HUES6 (cell line): ENCODE measurements around the gene ZXDC.

Experiments used
- H3K27ac ChIP-seq: 2 replicates; pipeline ENCODE4 v1.7.0; 2013; ENCODE audit warnings: low read depth, mild to moderate bottlenecking, low read length, inconsistent platforms
- H3K27me3 ChIP-seq: 2 replicates; pipeline ENCODE4 v1.6.1; 2013; ENCODE audit warnings: low read length; ENCODE audit not compliant: control insufficient read depth, insufficient read depth
- H3K36me3 ChIP-seq: 2 replicates; pipeline ENCODE4 v1.6.1; 2013; ENCODE audit warnings: low read length; ENCODE audit not compliant: control insufficient read depth, insufficient read depth
- H3K4me1 ChIP-seq: 2 replicates; pipeline ENCODE4 v1.6.1; 2013; ENCODE audit warnings: low read length; ENCODE audit not compliant: control insufficient read depth, insufficient read depth
- H3K4me3 ChIP-seq: 2 replicates; pipeline ENCODE4 v1.5.1; 2013; ENCODE audit warnings: low read depth, low read length
- H3K9ac ChIP-seq: one replicate; pipeline ENCODE4 v1.6.1; 2013; ENCODE audit warnings: mild to moderate bottlenecking, low read length
- H3K9me3 ChIP-seq: 2 replicates; pipeline ENCODE4 v1.6.1; 2013; ENCODE audit warnings: low read depth, low read length; ENCODE audit not compliant: control insufficient read depth, insufficient read depth

The ZXDC gene

DNA sequence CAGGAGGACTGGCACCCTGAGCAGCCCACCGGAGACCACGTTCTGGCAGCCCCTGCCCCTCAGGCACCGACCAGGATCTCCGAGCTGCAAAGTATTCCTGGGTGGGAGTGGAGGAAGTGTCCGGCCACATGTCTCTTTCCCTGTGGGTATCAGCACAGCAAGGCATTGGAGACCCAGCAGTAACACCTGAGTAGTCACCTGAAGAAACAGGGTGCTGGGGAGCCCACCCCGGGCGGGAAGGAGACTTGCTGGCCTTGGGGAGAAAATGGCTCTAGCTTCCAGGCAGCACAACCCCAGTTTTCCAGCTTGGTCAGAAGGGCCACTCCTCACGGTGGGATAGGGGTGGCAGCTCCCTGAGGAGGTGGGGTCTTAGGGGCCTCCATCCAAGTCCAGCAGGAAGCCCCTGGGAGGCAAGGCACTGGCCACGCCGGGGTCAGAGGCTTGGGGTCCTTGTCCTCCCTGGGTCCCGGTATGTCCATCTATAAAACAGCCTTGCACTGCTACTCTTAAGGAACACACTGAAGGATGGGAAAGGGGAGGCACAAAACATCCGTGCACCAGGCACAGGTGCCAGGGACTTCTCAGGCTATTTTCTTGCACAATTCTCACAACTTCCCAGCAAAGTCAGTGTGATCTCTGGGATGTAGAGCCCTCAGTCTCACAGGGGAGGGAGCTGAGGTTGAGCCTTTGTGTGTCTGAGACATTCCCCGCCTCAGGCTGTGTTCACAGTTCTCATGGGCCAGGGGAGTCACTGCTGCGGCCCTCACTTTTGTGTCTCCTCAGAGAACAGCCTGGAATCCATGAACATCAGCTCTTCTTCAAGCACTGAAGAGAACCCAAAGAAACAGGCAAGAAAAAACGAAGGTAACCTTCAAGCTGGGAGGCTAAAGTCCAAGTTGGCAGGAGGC, 69.0 kb downstream of the ZXDC start:
- Histone ChIP-seq H3K4me3 (no peak overlapping the region), H3K4me1 (peaks cover 7% of the 10 kb centered on the region), H3K36me3 (no peaks in the 10 kb centered on the region), H3K27me3 (no peaks in the 10 kb centered on the region), H3K9ac (no peak overlapping the region), H3K9me3 (no peaks in the 10 kb centered on the region), H3K27ac (no peak overlapping the region)

DNA sequence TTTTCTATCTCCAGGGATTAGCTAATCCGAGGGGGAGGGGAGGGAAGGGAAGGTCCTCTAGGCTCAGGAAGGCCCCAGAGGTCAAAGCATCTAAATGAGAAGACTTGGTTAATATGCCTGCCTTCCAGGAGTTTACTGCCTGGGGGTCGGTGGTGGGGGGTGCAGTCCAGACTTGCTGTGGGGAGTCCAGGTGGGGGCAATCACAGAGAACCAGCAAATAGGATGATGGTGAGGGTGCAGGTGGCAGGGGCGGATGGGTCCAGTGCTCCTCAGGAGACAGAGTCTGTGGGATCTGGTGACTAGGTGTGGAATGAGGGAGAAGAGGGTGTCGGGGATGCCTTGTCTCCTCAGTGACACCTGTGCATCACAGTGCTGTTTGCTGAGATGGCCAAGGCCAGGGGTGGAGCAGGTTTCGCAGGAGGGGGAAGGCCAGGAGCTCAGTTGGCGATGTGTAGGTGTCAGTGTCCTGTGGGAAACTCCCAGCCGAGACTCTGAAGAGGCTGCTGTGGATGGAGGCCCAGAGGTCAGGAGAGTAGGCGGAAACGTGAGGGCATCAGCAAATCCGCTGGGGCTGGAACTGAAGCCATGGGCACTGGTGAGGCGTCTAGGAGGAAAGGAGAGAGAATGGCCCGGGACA, 72.9 kb downstream of the ZXDC start:
- Histone ChIP-seq H3K4me3 (no peak overlapping the region), H3K9me3 (no peaks in the 10 kb centered on the region), H3K9ac (no peak overlapping the region), H3K27me3 (no peaks in the 10 kb centered on the region), H3K36me3 (no peaks in the 10 kb centered on the region), H3K4me1 (peaks cover 7% of the 10 kb centered on the region), H3K27ac (no peak overlapping the region)

DNA sequence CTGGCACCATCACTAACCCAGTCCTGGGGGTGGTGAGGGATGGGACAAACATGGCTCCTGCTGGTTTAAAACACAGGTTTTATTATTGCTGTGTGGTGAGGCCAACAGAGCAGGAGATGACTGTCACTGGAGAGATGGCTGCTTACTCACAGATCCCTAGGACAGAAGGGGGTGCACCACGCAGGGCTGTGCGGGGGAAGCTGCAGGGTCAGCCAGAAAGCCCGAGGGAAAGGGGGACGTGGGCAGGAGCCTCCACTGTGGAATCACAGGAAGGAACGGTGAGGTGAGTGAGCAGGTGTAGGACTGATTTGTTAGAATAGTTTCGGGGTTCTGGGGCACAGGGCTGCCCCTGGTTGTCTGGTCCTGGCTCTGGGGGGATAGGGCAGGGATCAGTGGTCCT, 73.5 kb downstream of the ZXDC start:
- Histone ChIP-seq H3K4me1 (peaks cover 7% of the 10 kb centered on the region), H3K27ac (no peak overlapping the region), H3K9me3 (no peaks in the 10 kb centered on the region), H3K9ac (no peak overlapping the region), H3K4me3 (no peak overlapping the region), H3K36me3 (no peaks in the 10 kb centered on the region), H3K27me3 (no peaks in the 10 kb centered on the region)

DNA sequence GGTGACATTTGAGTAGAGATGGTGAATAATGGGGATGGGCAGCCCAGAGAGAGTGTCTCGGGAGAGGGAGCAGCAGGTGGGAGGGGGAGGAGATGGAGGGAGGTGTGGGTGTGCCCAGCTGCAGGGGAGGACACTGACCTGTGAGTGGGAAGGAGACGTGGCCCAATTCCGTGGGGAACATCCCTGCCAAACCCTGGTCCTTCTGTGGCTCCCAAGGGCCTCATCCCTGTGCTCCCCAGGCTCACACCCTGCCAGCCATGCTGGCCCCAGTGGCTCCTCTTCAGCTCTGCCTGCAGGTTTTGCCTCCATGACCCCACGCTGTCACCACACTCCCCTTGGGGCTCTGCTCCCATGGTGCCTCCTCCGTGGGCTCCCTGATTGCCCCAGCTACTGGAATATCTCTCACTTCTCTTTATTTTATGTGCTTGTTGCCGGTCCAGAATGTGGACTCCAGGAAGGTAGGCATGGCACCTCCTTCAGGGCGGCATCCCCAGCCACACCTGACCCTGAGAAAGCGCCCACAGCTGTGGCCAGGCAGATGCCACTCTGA, 74.0 kb downstream of the ZXDC start:
- Histone ChIP-seq H3K27me3 (no peaks in the 10 kb centered on the region), H3K27ac (no peak overlapping the region), H3K4me1 (peaks cover 7% of the 10 kb centered on the region), H3K36me3 (no peaks in the 10 kb centered on the region), H3K4me3 (no peak overlapping the region), H3K9ac (no peak overlapping the region), H3K9me3 (no peaks in the 10 kb centered on the region)

DNA sequence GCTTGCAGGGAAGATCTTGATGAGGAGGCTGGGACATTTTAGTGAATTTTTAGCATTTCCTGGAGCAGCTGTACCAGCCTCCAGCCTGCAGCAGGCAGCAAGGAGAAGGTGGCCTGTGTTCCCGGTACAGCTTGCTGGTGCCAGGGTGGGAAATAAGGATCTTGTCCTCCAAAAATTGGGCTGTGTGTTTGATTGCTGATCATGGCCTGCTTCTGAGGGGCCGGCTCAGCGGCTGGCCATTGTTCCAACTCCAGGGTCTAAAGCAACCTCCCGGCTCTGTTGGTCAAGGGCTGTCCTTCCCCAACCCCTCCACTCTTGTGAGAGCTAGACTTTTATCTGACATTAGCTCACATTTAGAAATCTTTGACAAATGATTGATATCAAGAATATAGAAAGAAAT, 75.9 kb downstream of the ZXDC start:
- no peak overlapping the region for H3K4me3 ChIP-seq
- H3K9me3 ChIP-seq, result no peaks in the 10 kb centered on the region
- no peak overlapping the region for H3K27ac ChIP-seq
- peaks cover 14% of the 10 kb centered on the region for H3K27me3 ChIP-seq
- H3K9ac ChIP-seq, result no peak overlapping the region
- H3K4me1 ChIP-seq, result peaks cover 7% of the 10 kb centered on the region
- no peaks in the 10 kb centered on the region for H3K36me3 ChIP-seq

DNA sequence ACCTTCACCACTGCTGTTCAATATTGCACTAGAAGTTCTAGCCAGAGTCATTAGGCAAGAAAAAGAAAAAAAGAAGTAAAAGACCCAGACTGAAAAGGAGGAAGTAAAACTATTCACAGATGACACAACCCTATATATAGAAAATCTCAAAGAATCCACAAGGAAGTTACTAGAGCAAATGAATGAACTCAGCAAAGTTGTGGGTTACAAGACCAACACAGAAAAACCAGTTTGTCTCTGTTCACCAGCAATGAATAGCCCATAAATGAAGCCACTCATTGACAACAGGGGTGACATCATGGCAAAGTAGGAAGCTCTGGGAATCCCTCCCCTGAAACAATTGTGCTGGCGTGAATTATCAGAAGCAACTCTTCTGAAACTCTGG, 76.3 kb downstream of the ZXDC start:
- Histone ChIP-seq H3K27me3 (peaks cover 18% of the 10 kb centered on the region), H3K27ac (no peak overlapping the region), H3K9ac (no peak overlapping the region)

DNA sequence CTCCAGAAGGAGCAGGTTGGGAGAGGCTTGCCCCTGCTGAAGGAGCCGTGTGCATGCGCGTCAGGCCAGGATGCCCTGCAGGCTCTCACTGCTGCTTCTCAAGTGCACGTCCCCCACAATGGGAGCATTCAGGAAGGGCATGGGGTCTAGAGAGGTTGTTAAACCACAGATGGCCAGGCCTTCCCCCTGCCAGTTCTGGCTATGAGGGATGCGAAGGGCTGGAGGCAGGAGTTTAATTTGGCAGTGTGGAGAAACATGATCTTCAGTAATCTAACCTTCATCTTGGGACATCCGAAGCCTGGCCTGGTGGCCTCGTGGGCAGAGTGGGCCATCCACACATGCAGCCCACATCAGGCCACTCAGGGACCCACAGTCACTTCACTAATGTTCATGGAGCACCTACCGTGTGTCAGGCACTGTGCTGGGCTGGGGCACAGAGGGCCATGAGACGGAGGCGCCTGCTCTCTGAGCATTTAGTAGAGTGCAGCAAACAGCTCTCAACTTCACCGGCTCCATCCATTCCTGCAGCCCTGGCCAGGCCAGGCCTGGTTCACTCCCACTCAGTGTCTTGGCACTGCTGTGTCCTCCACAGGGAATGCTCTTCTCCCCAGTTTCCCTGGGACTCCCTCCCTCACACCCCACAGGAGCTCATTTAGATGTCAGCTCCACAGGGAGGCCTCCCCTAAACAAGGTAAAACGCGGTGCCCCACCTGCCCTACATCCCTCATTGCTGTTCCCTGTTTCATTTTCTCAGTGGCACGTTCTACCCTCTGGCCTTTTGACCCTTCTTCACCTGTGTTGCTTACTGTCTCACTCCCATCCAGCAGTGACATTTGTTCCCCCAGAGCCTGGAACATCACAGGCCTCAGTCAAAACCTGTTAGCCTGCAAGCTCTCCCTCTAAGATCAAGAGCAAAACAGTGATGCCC, 77.0 kb downstream of the ZXDC start:
- H3K36me3 ChIP-seq, result no peaks in the 10 kb centered on the region
- H3K27ac ChIP-seq, result no peak overlapping the region
- no peak overlapping the region for H3K4me3 ChIP-seq
- no peak overlapping the region for H3K9ac ChIP-seq
- peaks cover 11% of the 10 kb centered on the region for H3K4me1 ChIP-seq
- no peaks in the 10 kb centered on the region for H3K9me3 ChIP-seq
- H3K27me3 ChIP-seq, result peaks cover 24% of the 10 kb centered on the region

More for the DNA sequence above, 76.3 kb downstream of the ZXDC start:
- H3K4me1 ChIP-seq, result peaks cover 10% of the 10 kb centered on the region
- no peaks in the 10 kb centered on the region for H3K9me3 ChIP-seq
- no peak overlapping the region for H3K4me3 ChIP-seq
- H3K36me3 ChIP-seq, result no peaks in the 10 kb centered on the region

DNA sequence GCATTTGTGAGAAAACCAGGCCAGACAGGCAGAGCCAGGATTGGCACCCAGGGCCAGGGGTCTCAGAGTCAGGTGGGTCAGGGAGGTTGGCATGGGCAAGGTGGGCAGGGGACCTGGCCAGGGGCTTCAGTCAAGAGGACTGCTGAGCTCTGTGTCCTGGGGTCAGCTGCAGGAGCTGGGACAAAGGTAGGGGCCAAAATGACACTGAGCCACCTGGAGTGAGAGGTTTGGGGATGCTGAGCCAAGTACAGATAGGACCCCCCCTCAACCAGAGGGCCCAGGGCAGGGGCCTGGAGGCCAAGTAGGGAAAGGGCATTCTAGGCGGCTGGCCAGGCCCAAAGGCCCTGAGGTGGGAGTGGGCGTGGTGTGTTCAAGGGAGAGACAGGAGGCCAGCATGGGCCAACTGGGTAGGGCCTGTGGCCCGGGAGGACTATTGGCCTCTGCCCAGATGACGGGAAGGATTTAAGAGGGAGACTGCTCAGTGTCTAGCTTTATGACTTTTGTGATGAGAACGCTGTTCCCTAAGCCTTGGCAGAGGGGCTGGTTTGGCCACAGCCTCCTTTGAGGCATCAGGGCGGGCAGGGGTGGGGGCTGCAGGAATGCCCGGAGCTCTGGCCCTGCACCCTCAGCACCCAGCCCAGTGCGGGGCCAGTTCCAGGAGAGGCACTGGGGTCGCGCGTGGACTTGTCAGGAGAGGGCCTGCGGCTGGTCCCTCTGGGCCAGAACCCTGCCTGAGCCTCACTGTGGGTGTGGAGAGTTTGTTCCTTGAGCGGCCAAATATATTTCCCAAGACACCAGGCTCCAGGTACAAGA, 77.9 kb downstream of the ZXDC start:
- Histone ChIP-seq H3K9me3 (no peaks in the 10 kb centered on the region), H3K4me1 (peaks cover 11% of the 10 kb centered on the region), H3K36me3 (no peaks in the 10 kb centered on the region), H3K27me3 (peaks cover 32% of the 10 kb centered on the region), H3K27ac (no peak overlapping the region), H3K4me3 (no peak overlapping the region), H3K9ac (no peak overlapping the region)

DNA sequence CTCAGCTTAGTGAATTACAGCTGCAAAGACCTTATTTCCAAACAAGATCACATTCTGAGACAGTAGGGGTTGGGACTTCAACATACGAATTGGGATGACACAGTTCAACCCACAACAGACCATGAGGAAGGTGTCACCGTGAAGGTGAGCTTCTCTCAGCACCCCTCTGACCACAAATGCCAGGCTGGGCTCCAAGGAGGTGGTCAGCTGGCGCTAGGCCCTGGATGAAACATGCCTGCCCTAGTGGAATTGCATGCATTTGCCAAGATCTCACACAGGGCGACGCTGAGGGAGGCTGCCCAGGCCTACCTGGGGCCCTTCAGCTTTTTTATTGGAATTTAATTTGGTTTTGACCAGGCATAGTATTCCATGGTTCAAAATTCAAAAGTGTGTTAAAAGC, 79.2 kb downstream of the ZXDC start:
- Histone ChIP-seq H3K9ac (no peak overlapping the region), H3K4me1 (peaks cover 4% of the 10 kb centered on the region; the same call in 1 of the 2 replicates), H3K4me3 (no peak overlapping the region), H3K9me3 (no peaks in the 10 kb centered on the region), H3K36me3 (no peaks in the 10 kb centered on the region), H3K27me3 (peaks cover 33% of the 10 kb centered on the region), H3K27ac (no peak overlapping the region)

DNA sequence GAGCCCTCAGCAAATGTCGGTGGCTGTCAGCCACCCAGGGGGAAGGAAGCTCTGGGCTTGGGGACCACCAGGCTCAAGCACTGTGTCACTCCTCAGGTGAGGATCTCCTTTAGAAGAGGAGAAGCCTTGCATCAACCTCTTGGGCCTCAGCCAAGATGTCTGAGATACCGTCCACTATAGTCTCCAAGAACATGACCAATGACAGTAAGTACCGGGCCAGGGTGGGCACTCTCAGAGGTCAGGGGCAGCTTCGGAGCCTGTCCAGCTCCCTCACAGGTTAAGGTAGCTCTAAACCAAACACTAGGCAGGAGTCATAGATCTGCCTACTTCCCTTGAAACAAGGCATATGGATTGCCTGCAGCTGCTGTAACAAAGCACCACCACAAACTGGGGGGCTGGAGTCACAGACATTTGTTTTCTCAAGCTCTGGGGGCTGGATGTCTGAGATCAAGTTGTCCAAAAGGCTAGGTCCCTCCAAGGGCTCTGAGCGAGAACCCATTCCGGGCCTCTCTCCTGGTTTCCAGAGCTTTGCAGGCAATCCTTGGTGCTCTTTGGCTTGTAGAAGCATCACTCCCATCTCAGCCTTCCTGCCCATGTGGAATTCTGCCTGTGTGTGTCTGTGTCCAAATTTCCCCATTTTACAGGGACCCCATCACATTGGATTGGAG, 79.7 kb downstream of the ZXDC start:
- no peaks in the 10 kb centered on the region for H3K9me3 ChIP-seq
- H3K4me1 ChIP-seq, result peaks cover 4% of the 10 kb centered on the region; the same call in 1 of the 2 replicates

More for the DNA sequence above, 79.7 kb downstream of the ZXDC start:
- Histone ChIP-seq H3K9ac (no peak overlapping the region), H3K36me3 (no peaks in the 10 kb centered on the region), H3K27me3 (peaks cover 33% of the 10 kb centered on the region), H3K4me3 (no peak overlapping the region), H3K27ac (no peak overlapping the region)
